Measurements from ENCODE around the gene SCFD2.

Gene SCFD2

DNA sequence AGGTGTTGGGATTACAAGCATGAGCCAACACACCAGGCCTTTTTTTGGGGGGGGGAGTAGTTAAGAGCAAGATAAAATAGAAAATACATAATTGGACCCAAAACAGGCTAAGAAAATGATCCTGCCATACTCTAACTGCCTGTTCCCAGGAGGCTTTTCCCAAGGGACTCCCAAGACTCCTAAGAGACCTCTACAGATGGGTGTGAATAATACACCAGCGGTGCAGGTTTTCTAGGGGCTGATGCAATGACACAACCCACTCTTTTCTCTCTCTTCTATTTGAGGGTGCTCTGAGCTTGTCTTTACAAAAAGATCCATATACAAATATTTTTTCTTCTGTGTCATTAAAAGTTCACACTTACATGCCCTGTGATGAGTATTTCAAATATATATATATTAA lies 386.8 kb downstream of the SCFD2 start:
- no peaks in the 10 kb centered on the region for H3K9me3 ChIP-seq (ENCODE audit: control extremely low read depth in 1 of 5, control insufficient read depth in 4 of 5, insufficient read depth in 2 of 5, low read depth in 1 of 5, low read length in 4 of 5)
- DNase-seq = no peak
- H3K36me3 ChIP-seq (ENCODE audit: control insufficient read depth in 4 of 4, insufficient read depth in 4 of 4, low read length in 3 of 4) = no peaks in the 10 kb centered on the region
- no peak overlapping the region for H3K4me3 ChIP-seq (ENCODE audit: control insufficient read depth in 1 of 7, extremely low read depth in 1 of 7, insufficient read depth in 4 of 7, low read depth in 2 of 7, low read length in 6 of 7)
- WGBS (ENCODE audit: insufficient coverage) = no CpG with 5 or more reads among the region's 1 CpG
- H3K4me1 ChIP-seq (ENCODE audit: control extremely low read depth in 1 of 4, control insufficient read depth in 4 of 4, insufficient read depth in 4 of 4, low read length in 3 of 4) = peaks cover 1 to 8% (median 4%) of the 10 kb centered on the region in 4 experiments
- no peaks in the 10 kb centered on the region for H3K27me3 ChIP-seq (replicated peaks in 2 of 5; ENCODE audit: control insufficient read depth in 4 of 5, insufficient read depth in 5 of 5, low read length in 4 of 5)
- ChIA-PET CTCF (no interaction called here), POLR2A (no interaction called here)
- no peak overlapping the region for H3K27ac ChIP-seq (ENCODE audit: insufficient read depth in 1 of 2, low read depth in 1 of 2, low read length in 2 of 2, poor library complexity in 1 of 2, severe bottlenecking in 2 of 2)

DNA sequence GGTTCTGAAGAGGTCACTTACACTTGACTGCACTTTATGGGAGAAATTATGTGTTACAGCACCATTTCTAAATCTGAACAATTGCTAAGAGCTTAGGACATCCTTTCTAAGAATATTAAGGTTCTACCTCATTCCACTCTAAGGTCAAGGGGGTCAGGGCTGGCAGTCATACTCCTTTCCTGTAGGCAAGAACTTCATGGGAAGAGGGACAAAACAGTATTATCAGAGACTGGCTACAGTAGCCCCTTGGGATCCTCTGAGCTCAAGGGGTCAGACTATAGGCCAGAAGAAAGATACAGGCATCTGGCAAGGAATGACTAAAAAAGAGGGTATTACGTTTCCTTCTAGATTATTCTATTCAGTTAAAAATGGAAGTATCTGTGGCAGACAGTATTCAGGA lies 388.6 kb downstream of the SCFD2 start:
- no peaks in the 10 kb centered on the region for H3K9me3 ChIP-seq (ENCODE audit: control extremely low read depth in 1 of 5, control insufficient read depth in 4 of 5, insufficient read depth in 2 of 5, low read depth in 1 of 5, low read length in 4 of 5)
- POLR2A ChIA-PET = no interaction called here
- CTCF ChIA-PET = interaction anchor here (1.2 to 1.7 kb wide), 3 partner anchors 431 to 610 kb away, joined by 3 to 4 read pairs (median 4); no protein-coding TSS in a partner anchor
- no peak for DNase-seq
- no peak overlapping the region for H3K4me3 ChIP-seq (ENCODE audit: control insufficient read depth in 1 of 7, extremely low read depth in 1 of 7, insufficient read depth in 4 of 7, low read depth in 2 of 7, low read length in 6 of 7)
- no peak overlapping the region for H3K27ac ChIP-seq (ENCODE audit: insufficient read depth in 1 of 2, low read depth in 1 of 2, low read length in 2 of 2, poor library complexity in 1 of 2, severe bottlenecking in 2 of 2)
- H3K36me3 ChIP-seq (ENCODE audit: control insufficient read depth in 4 of 4, insufficient read depth in 4 of 4, low read length in 3 of 4) = no peaks in the 10 kb centered on the region
- H3K4me1 ChIP-seq (ENCODE audit: control extremely low read depth in 1 of 4, control insufficient read depth in 4 of 4, insufficient read depth in 4 of 4, low read length in 3 of 4) = peaks cover 0 to 4% (median 0%) of the 10 kb centered on the region in 4 experiments
- 100% methylated on average over 1 of the region's 1 CpG for WGBS (ENCODE audit: insufficient coverage)
- no peaks in the 10 kb centered on the region for H3K27me3 ChIP-seq (replicated peaks in 2 of 5; ENCODE audit: control insufficient read depth in 4 of 5, insufficient read depth in 5 of 5, low read length in 4 of 5)

- Histone ChIP-seq H3K9me3 (ENCODE audit: control extremely low read depth in 1 of 5, control insufficient read depth in 4 of 5, insufficient read depth in 2 of 5, low read depth in 1 of 5, low read length in 4 of 5) (no peaks in the 10 kb centered on the region), H3K27ac (ENCODE audit: insufficient read depth in 1 of 2, low read depth in 1 of 2, low read length in 2 of 2, poor library complexity in 1 of 2, severe bottlenecking in 2 of 2) (no peak overlapping the region), H3K4me3 (ENCODE audit: control insufficient read depth in 1 of 7, extremely low read depth in 1 of 7, insufficient read depth in 4 of 7, low read depth in 2 of 7, low read length in 6 of 7) (no peak overlapping the region), H3K36me3 (ENCODE audit: control insufficient read depth in 4 of 4, insufficient read depth in 4 of 4, low read length in 3 of 4) (no peaks in the 10 kb centered on the region), H3K4me1 (ENCODE audit: control extremely low read depth in 1 of 4, control insufficient read depth in 4 of 4, insufficient read depth in 4 of 4, low read length in 3 of 4) (peaks cover 0 to 4% (median 0%) of the 10 kb centered on the region in 4 experiments), H3K27me3 (replicated peaks in 2 of 5; ENCODE audit: control insufficient read depth in 4 of 5, insufficient read depth in 5 of 5, low read length in 4 of 5) (no peaks in the 10 kb centered on the region)
- 90% methylated on average over 3 of the region's 4 CpGs for whole genome bisulfite sequencing (ENCODE audit: insufficient coverage)
- ChIA-PET CTCF (interaction anchor here (1.2 to 1.7 kb wide), 3 partner anchors 431 to 610 kb away, joined by 3 to 4 read pairs (median 4); no protein-coding TSS in a partner anchor), POLR2A (no interaction called here)
- DNase-seq = no peak
Observed at GRCh38 chr4:52976523-52977230, 389.2 kb downstream of the SCFD2 start.

- CTCF ChIA-PET = no interaction called here
- WGBS (ENCODE audit: insufficient coverage) = 90% methylated on average over 2 of the region's 3 CpGs
- POLR2A ChIA-PET = no interaction called here
Observed at GRCh38 chr4:52968691-52969090, 397.2 kb downstream of the SCFD2 start.

GRCh38 chr4:52968241-52968640 lies 397.6 kb downstream of the SCFD2 start:
- ChIA-PET POLR2A (no interaction called here), CTCF (no interaction called here)
- DNase-seq = no peak
- Histone ChIP-seq H3K4me3 (ENCODE audit: control insufficient read depth in 1 of 7, extremely low read depth in 1 of 7, insufficient read depth in 4 of 7, low read depth in 2 of 7, low read length in 6 of 7) (no peak overlapping the region), H3K4me1 (ENCODE audit: control extremely low read depth in 1 of 4, control insufficient read depth in 4 of 4, insufficient read depth in 4 of 4, low read length in 3 of 4) (no peaks in the 10 kb centered on the region), H3K36me3 (ENCODE audit: control insufficient read depth in 4 of 4, insufficient read depth in 4 of 4, low read length in 3 of 4) (peaks cover 0 to 3% (median 0%) of the 10 kb centered on the region in 4 experiments), H3K27me3 (replicated peaks in 2 of 5; ENCODE audit: control insufficient read depth in 4 of 5, insufficient read depth in 5 of 5, low read length in 4 of 5) (no peaks in the 10 kb centered on the region), H3K27ac (ENCODE audit: insufficient read depth in 1 of 2, low read depth in 1 of 2, low read length in 2 of 2, poor library complexity in 1 of 2, severe bottlenecking in 2 of 2) (no peak overlapping the region), H3K9me3 (ENCODE audit: control extremely low read depth in 1 of 5, control insufficient read depth in 4 of 5, insufficient read depth in 2 of 5, low read depth in 1 of 5, low read length in 4 of 5) (peaks cover 0 to 9% (median 2%) of the 10 kb centered on the region in 5 experiments)
- WGBS (ENCODE audit: insufficient coverage) = 100% methylated on average over 4 of the region's 5 CpGs

More at GRCh38 chr4:52968691-52969090, 397.2 kb downstream of the SCFD2 start:
- H3K27ac ChIP-seq (ENCODE audit: insufficient read depth in 1 of 2, low read depth in 1 of 2, low read length in 2 of 2, poor library complexity in 1 of 2, severe bottlenecking in 2 of 2) = no peak overlapping the region
- no peaks in the 10 kb centered on the region for H3K4me1 ChIP-seq (ENCODE audit: control extremely low read depth in 1 of 4, control insufficient read depth in 4 of 4, insufficient read depth in 4 of 4, low read length in 3 of 4)
- H3K27me3 ChIP-seq (replicated peaks in 2 of 5; ENCODE audit: control insufficient read depth in 4 of 5, insufficient read depth in 5 of 5, low read length in 4 of 5) = no peaks in the 10 kb centered on the region
- peaks cover 0 to 9% (median 2%) of the 10 kb centered on the region in 5 experiments for H3K9me3 ChIP-seq (ENCODE audit: control extremely low read depth in 1 of 5, control insufficient read depth in 4 of 5, insufficient read depth in 2 of 5, low read depth in 1 of 5, low read length in 4 of 5)
- DNase-seq = no peak
- no peak overlapping the region for H3K4me3 ChIP-seq (ENCODE audit: control insufficient read depth in 1 of 7, extremely low read depth in 1 of 7, insufficient read depth in 4 of 7, low read depth in 2 of 7, low read length in 6 of 7)
- H3K36me3 ChIP-seq (ENCODE audit: control insufficient read depth in 4 of 4, insufficient read depth in 4 of 4, low read length in 3 of 4) = peaks cover 0 to 3% (median 0%) of the 10 kb centered on the region in 4 experiments

GRCh38 chr4:52966781-52967180 lies 399.1 kb downstream of the SCFD2 start:
- H3K36me3 ChIP-seq (ENCODE audit: control insufficient read depth in 4 of 4, insufficient read depth in 4 of 4, low read length in 3 of 4) = peaks cover 0 to 3% (median 0%) of the 10 kb centered on the region in 4 experiments
- H3K27ac ChIP-seq (ENCODE audit: insufficient read depth in 1 of 2, low read depth in 1 of 2, low read length in 2 of 2, poor library complexity in 1 of 2, severe bottlenecking in 2 of 2) = no peak overlapping the region
- no peak for DNase-seq
- ChIA-PET POLR2A (no interaction called here), CTCF (interaction anchor here (1.5 kb wide), 1 partner anchor 421 kb away, joined by 3 read pairs; no protein-coding TSS in a partner anchor)
- no peak overlapping the region for H3K4me3 ChIP-seq (ENCODE audit: control insufficient read depth in 1 of 7, extremely low read depth in 1 of 7, insufficient read depth in 4 of 7, low read depth in 2 of 7, low read length in 6 of 7)
- peaks cover 0 to 9% (median 2%) of the 10 kb centered on the region in 5 experiments for H3K9me3 ChIP-seq (ENCODE audit: control extremely low read depth in 1 of 5, control insufficient read depth in 4 of 5, insufficient read depth in 2 of 5, low read depth in 1 of 5, low read length in 4 of 5)
- H3K4me1 ChIP-seq (ENCODE audit: control extremely low read depth in 1 of 4, control insufficient read depth in 4 of 4, insufficient read depth in 4 of 4, low read length in 3 of 4) = no peaks in the 10 kb centered on the region
- H3K27me3 ChIP-seq (replicated peaks in 2 of 5; ENCODE audit: control insufficient read depth in 4 of 5, insufficient read depth in 5 of 5, low read length in 4 of 5) = no peaks in the 10 kb centered on the region

DNA sequence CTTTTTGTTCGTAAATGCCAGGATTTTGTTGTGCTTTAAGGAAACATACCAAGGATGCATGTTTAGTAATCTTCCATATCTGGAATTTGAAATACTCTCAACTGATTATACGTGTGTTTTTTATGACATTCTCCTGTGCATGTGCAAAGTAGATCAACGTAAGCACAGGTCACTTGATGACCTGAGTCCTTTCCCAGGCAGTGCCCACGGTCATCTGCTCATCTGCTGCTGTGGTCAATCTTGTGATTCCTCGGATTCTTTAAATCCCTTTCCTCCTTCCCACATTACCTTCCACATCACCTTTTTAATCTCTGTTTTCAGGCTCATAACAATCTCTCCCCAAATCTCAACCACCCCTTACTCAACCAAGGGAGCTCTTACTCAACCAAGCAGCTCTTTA lies 399.7 kb downstream of the SCFD2 start:
- peaks cover 0 to 3% (median 0%) of the 10 kb centered on the region in 4 experiments for H3K36me3 ChIP-seq (ENCODE audit: control insufficient read depth in 4 of 4, insufficient read depth in 4 of 4, low read length in 3 of 4)
- no peak overlapping the region for H3K4me3 ChIP-seq (ENCODE audit: control insufficient read depth in 1 of 7, extremely low read depth in 1 of 7, insufficient read depth in 4 of 7, low read depth in 2 of 7, low read length in 6 of 7)
- H3K27me3 ChIP-seq (replicated peaks in 2 of 5; ENCODE audit: control insufficient read depth in 4 of 5, insufficient read depth in 5 of 5, low read length in 4 of 5) = no peaks in the 10 kb centered on the region
- ChIA-PET CTCF (interaction anchor here (1.5 kb wide), 1 partner anchor 420 kb away, joined by 3 read pairs; no protein-coding TSS in a partner anchor), POLR2A (no interaction called here)
- no peak for DNase-seq
- H3K4me1 ChIP-seq (ENCODE audit: control extremely low read depth in 1 of 4, control insufficient read depth in 4 of 4, insufficient read depth in 4 of 4, low read length in 3 of 4) = no peaks in the 10 kb centered on the region
- no peak overlapping the region for H3K27ac ChIP-seq (ENCODE audit: insufficient read depth in 1 of 2, low read depth in 1 of 2, low read length in 2 of 2, poor library complexity in 1 of 2, severe bottlenecking in 2 of 2)
- WGBS (ENCODE audit: insufficient coverage) = 100% methylated on average over 5 of the region's 5 CpGs
- peaks cover 0 to 9% (median 2%) of the 10 kb centered on the region in 5 experiments for H3K9me3 ChIP-seq (ENCODE audit: control extremely low read depth in 1 of 5, control insufficient read depth in 4 of 5, insufficient read depth in 2 of 5, low read depth in 1 of 5, low read length in 4 of 5)

Measured in common myeloid progenitor, CD34-positive (primary cell).